Right kidney (tissue), 9 donors: ENCODE data around the gene OR13G1.
"Not testable (repeated sequence)": the region's sequence is repeated elsewhere in the genome, so short reads cannot be mapped to it uniquely, and the experiment has no call there.

Source experiments
- DNase-seq: peaks from one replicate; pipeline ENCODE4 v3.0.0-alpha.2; 2016
- long read RNA-seq, 8 donors: transcript quantifications; one replicate each; lab custom pipeline, GENCODE V29; 2026

The OR13G1 gene, protein sequence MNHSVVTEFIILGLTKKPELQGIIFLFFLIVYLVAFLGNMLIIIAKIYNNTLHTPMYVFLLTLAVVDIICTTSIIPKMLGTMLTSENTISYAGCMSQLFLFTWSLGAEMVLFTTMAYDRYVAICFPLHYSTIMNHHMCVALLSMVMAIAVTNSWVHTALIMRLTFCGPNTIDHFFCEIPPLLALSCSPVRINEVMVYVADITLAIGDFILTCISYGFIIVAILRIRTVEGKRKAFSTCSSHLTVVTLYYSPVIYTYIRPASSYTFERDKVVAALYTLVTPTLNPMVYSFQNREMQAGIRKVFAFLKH
- long read RNA-seq, donor 1: 0 reads
- long read RNA-seq, donor 2: 0 reads
- long read RNA-seq, donor 3: 0 reads
- long read RNA-seq, donor 4: 0 reads
- long read RNA-seq, donor 5: 0 reads
- long read RNA-seq, donor 6: 0 reads
- long read RNA-seq, donor 7: 0 reads
- long read RNA-seq, donor 8: 0 reads

DNA sequence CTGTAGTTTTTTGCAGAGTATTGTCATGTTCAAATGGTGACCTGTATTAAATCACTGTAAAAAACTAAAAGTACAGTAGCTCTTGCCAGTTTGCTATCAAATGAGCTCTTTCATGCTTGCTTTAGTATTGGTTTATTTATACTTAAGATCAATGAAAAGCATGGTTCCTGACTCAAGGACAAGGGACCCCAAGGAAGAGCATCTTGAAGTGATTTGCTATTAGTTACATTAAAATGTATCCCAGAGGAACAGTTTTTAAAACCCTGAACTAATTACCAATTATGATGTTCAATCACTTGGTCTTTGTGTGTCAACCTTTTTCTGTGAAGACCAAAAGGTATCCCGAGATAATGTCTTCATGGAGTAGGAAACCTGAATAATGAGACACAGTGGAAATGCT, at the start of gene OR13G1:
Gene OR13G1, minus strand, starts transcription at position 101 of the 400 bp plus-strand sequence. CDS start 6,698 bp downstream, outside the sequence.
- DNase-seq: no peak

DNA sequence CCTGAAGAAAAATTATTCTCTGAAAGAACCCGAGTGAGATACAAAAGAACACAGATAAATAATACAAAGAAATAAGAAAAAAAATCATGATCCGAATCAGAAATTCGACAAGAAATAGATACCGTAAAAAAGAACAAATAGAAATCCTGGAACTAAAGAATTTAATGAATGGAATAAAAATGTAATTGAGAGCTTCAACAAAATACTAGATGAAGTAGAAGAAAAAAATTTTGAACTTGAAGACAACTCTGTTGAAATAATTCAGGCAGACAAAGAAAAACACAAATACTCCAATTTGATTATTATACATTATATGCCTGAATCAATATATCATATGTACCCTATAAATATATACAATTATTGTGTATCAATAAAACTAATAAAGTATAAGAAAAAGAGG, 41.7 kb upstream of the OR13G1 start:
- no peak for DNase-seq

DNA sequence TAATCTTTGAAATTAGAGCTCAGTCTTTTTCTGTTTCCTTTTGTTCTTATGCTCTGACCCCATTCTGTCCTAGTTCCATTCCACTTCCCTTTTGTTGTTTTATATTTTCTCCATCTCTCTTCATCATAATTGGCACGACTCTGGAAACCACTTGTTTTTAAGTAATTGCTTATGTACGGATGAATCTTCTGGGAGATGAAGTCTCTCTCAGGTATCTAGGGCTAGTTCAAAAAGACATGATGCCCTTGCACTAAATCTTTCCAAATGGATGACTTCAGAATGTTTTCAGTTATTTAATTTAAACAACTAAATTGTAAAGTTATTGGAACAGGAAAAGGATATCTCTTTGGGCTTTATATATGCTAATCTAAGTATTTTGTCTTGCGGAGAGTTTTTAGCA, 37.0 kb upstream of the OR13G1 start, which contains the start of gene OR6F1:
Gene OR6F1, minus strand, starts transcription at position 101 of the 400 bp plus-strand sequence. CDS start 3,891 bp downstream, outside the sequence.
- DNase-seq: no peak

DNA sequence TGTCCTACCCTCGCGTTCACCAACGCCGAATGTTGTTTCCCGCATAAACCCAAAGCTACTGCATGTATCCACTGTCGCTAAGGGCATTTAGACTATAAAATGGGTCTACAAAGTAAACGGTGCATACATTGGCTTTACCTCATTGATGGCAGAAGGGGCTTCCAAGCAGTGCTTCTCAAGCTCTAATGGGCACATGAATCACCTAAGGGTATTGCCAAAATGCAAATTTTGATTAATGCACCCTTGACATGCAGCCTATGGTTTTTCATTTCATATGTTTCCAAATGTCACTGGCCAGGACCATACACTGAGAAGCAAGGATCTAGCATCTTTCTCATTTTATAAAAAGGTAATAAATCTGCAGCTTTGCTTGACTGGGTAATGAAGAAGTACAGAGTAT, 34.2 kb upstream of the OR13G1 start:
- DNase-seq: no peak

DNA sequence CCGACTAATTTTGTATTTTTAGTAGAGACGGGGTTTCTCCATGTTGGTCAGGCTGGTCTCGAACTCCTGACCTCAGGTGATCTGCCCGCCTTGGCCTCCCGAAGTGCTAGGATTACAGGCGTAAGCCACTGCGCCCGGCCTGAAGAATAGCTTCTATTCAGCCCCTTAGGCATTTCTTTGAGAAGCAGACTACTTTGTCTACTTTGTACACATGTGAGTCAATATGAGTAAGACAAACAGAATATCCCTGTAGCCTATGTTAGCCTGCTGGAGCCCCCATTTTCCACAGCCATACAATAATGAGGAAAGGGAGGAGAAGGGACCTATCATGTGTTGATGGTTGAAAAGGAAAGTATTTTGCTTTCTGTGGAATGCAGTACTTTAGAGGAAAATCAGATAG, 31.1 kb upstream of the OR13G1 start:
- DNase-seq: not testable (repeated sequence)

DNA sequence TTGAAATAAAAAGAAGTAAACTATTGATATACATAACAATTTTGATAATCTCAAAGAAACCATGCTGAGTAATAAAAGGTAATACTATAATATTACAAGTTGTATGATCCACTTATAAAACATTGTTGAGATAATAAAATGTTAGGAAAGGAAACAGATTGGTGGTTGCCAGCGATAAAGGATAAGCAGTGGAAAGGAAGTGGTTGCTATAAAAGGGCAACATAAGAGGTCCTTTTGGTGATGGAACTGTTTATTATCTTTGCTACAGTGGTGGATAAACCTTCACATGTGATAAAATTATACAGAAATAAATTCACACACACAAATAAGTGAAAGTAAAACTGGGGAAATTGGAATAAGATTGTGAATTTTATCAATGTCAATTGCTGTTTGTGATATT, 21.8 kb upstream of the OR13G1 start:
- DNase-seq: no peak

DNA sequence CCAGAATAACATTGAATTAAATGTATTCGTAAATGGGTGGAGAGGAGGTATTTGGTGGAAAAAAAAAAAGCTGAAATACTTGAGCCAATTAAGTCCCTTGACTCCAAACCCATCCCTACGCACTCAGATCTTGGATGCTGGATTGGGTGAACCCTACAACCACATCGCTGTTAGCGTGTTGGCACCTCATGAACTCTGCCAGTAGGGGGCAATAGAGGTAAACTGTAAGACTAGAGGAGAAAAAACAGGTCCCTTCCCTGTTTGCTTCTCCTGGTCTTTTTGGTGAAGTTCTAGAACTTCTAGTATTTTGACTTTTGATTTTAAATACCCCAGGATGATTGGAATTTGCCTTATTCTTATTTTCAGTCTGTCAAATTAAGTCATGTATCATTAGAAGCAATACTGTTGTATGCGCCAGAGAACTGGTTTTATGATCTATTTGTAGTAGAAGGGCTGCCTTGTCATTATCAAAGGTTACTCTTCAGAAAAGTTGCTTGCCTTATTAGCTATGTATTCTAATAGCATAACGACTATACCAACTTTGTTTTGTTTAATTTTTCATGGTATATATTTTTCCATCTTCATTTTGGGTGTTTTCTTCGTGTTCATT, 1.9 kb upstream of the OR13G1 start:
- no peak for DNase-seq

DNA sequence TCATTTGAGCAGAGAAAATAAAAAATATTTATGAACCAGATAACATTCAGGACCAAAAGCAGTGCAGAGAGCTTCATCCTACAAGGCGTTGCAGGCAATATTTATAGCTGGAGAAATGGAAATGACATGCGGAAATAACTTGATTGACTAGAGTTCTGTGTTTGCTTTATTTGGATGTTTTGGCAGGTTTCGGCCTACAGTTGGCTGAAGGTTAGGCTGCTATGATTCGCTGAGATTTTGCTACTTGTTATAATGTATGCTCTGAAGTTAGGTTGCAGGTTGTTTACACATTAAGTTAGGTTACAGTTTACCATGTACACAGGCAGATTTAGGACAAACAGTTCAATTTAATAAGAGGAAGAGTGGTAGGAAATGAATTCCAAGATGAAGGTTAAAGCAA, 632 bp upstream of the OR13G1 start:
- no peak for DNase-seq

DNA sequence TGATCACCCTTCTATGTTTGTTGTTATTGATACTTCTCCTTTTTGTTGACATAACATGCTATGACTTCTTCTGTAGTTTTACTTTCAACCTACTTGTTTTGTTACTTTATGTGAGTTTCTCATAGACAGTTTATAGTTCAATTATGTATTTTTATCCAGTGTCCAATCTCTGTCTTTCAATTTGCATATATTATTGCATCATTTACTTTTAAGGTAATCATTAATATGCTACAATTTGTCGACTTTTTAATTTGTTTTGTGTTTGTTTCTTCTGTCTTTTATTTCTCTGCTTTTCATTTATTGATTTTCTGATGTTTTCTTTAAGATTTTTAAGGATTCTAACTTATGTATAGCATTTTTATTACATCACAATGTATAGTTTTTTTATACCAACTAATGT, 10.3 kb downstream of the OR13G1 start:
- DNase-seq: no peak

DNA sequence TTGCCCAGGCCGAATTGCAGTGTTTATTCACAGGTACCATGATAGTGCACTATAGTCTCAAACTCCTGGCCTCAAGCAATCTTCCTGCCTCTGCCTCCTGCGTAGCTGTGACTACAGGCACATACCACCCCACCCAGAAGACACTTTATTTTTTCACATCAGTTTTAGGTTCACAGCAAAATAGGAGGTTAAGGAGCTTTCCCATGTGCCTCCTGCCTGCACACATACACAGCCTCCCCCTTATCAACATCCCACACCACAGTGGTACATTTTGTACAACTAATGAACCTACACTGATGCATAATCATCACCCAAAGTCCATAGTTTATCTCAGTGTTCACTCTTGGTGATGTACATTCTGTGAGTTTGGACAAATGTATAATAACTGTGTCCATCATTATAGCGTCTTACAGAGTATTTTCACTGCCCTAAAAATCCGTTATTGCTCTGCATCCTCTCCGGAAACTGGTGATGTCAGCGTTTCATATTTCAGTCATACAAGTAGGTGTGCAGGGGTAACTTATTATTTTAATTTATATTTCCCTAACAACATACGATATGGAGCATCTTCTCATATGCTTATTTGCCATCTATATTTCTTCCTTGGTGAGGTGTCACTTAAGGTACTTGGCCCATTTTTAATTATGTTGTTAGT, 23.2 kb downstream of the OR13G1 start:
- DNase-seq: no peak

DNA sequence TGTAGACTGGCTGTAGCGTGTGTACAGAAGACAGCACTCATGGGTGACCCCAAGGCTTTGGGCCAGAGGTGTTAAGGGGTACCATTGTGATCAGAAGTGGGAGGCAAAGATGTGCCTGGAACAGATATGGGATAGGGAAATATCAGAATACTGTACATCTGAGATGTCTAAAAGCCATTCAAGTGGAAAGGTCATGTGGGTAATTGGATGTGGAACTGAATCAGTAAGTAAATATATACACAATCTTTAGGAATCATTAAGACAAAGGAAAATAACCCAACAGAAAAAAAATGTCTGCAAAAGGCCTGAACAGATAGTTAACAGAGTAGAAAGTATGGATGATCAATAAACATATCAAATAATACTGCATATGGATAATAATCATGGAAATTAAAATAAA, 26.5 kb downstream of the OR13G1 start:
- DNase-seq: no peak

DNA sequence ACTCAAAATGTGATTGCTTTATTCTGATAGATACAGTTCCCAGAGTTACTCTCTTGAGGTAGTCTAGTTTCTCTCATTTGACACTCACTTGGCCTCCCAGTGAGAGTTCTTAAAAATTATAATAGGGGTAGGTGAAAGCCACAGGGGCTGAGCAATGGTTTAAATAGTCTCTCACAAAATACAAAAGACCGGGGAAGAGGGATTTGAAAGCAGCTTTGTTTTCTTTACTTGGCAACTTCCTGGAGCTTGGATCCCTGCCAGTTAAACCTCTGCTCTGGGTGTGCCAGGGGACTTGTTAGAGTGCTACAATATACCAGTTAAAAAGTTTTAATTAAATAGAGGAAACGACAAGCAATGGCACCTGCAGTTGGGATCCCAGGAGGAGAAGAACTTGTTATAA, 31.7 kb downstream of the OR13G1 start:
- DNase-seq: no peak

DNA sequence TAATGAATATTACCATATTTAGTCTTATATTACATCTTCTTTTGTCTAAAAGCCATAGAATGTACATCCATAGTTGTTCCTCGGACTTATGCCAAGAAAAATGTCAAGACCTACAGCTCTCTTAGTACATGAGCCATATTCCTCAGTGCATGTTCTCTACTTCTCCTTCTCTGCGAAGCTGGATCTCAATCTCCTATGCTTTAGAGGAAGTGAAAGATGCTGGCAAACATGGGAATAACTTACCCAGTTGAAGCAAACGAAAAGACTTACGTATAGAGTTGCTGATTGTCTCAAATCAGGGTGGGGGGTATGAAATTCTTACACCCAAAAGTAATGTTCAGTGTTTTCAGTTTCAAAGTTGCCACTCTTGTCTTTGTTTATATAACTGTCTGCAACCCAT, 32.7 kb downstream of the OR13G1 start:
- no peak for DNase-seq

DNA sequence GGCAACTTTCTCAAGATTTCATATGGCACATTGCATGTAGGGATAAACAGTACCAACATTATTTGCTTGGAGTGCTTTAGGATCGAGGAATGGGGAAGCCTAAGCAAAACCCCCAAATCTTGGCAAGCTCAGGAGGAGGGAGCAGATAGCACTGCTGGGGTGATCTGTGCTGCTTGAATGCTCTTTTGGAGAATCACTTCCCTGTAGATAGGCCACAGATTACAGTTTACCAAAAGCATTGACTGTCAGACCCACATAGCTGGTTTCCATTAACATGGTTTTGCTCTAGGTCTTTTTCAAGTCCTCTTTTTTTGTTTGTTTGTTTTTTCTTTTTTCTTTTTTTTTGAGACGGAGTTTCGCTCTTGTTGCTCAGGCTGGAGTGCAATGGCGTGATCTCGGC, 36.8 kb downstream of the OR13G1 start:
- DNase-seq: no peak

DNA sequence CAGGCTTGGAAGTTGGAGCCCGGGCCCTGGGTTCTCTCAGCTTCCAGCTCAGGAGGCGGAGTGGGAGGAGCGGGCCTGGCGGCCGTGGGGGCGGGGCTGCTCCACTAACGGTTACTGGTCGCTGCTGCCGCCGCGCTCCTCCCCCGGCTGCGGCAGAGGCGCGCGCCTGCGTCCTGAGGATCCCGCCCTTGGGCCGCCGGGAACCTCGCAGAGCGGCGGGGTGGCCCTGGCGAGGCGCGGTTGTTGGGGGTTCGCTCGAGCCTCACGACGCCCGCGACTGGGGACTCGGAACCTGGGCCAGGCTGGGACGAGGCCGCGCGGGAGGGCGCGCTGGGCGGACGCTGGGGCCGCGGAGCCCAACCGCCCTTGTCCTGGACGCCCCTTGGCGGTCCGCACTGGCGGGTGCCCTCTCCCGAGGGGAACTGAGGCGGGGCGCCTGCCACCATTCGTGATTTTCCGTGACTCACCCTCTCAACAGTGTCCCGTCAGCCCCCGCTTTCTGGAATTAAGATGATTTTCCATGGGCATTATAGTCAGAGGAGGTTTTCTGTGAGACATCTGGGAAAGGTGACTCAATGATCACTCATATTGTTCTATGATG, 40.1 kb downstream of the OR13G1 start:
- DNase-seq: peak; percentile 16

DNA sequence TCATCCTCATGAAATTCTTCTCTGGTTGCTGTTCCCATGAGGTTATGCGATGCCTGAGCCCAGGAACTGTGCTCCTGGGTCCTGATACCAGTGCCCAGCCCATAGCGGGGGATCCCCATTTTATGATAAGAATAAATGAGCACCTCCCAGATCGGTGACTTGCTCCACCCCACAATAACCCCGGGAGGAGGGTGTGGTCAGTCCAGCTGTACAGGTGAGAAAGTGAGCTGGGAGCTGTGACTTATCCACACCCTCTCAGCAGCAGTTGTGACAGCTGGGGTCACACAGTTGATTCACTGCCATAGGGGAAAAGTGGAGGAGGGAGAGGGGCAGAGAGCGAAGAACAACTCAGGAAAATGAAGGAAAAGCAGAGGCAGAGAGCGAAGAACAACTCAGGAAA, 40.8 kb downstream of the OR13G1 start:
- no peak for DNase-seq

DNA sequence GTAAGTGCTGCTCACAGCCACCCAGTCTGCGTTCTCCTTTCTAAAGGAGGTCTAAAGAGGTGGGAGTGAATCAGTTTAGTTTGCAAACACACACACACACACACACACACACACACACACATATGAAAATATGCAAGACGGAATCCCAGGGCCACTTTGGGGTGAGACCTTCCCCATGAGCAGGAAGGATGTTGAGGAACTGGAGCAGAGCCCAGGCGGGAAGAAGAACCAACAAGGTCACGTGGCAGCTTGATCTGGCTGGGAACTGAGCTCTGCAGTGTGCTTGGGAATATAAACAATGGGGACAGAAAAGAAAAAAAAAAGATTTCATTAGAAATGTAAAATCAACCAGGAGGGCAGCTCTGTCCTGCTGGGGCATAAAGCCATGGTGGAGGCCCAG, 41.5 kb downstream of the OR13G1 start:
- no peak for DNase-seq

DNA sequence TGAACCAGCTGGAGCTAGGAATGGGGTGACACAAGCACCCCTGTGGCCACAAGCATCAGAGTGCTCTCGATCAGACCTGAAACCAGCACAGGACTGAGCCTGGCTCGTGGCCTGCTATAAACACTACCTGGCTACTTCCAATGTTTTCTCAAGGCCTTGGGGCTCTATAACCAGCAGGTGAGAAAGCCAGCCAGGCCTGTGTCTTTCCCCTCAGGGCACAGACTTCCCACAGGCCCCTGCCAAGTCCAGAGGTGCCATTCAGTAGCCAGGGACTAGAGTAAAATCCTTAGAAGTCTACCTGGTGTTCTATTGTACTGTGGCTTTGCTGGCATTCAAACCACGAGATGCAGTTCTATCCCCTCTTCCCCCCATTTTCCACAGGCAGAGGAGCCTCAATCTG, 51.6 kb downstream of the OR13G1 start:
- no peak for DNase-seq
